HG03039 (cell line): ENCODE results near the gene SPATA31E1.
"Not testable (repeated sequence)": the region's sequence is repeated elsewhere in the genome, so short reads cannot be mapped to it uniquely, and the experiment has no call there.

Experiments
- ATAC-seq: cut with Tn5 transposase; IDR thresholded peaks from one replicate; pipeline ENCODE4 v1.9.1; 2021; ENCODE audit warnings: mild to moderate bottlenecking, moderate library complexity; ENCODE audit not compliant: unreplicated experiment

SPATA31E1 gene

DNA sequence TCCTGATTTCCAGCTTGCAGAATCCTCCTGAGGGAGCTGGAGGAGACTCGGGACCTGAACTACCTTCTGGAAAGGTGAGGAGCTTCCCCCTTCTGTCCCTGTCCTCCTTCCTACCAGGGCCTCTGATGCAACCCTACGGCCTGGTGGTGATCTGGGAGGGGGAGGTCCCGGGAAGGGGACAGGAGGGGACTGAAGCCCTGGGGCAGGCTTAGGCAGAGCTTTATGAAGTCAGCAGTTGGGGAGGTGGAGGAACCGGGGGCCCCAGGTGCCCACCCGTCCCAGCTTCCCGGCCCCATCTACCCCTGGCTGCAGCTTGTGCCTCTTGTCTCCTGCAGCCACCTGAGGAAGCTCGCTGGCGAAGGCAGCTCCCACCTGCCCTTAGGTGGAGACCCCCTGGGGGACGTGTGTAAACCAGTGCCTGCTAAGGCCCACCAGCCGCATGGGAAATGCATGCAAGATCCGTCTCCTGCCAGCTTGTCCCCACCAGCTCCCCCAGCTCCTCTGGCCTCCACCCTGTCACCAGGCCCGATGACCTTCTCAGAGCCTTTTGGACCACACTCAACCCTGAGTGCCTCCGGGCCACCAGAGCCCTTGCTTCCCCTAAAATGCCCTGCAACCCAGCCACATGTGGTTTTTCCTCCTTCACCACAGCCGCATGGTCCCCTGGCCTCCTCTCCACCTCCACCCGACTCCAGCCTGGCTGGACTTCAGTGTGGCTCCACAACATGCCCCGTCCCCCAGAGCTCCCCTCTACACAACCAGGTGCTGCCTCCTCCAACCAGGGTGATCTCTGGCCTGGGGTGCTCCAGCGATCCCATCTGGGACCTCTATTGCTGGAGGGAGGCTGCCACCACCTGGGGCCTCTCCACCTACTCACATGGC lies 2.1 kb downstream of the SPATA31E1 start:
- ATAC-seq, result no peak

DNA sequence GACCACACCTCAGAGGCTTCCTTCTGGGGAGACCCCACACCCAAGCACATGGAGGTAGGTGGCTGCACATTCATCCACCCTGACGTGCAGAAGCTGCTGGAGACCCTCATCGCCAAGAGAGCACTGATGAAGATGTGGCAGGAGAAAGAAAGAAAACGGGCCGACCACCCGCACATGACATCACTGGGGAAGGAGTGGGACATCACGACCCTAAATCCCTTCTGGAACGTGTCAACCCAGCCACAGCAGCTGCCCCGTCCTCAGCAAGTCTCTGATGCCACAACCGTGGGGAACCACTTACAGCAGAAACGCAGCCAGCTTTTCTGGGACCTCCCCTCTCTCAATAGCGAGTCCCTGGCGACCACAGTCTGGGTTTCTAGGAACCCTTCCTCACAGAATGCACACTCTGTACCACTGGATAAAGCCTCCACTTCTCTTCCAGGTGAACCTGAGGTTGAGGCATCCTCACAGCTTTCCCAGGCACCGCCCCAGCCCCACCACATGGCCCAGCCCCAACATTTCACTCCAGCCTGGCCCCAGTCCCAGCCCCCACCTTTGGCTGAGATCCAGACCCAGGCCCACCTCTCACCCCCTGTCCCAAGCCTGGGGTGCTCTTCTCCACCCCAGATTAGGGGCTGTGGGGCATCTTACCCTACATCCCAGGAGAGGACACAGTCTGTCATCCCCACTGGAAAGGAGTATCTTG lies 3.0 kb downstream of the SPATA31E1 start:
- no peak for ATAC-seq

DNA sequence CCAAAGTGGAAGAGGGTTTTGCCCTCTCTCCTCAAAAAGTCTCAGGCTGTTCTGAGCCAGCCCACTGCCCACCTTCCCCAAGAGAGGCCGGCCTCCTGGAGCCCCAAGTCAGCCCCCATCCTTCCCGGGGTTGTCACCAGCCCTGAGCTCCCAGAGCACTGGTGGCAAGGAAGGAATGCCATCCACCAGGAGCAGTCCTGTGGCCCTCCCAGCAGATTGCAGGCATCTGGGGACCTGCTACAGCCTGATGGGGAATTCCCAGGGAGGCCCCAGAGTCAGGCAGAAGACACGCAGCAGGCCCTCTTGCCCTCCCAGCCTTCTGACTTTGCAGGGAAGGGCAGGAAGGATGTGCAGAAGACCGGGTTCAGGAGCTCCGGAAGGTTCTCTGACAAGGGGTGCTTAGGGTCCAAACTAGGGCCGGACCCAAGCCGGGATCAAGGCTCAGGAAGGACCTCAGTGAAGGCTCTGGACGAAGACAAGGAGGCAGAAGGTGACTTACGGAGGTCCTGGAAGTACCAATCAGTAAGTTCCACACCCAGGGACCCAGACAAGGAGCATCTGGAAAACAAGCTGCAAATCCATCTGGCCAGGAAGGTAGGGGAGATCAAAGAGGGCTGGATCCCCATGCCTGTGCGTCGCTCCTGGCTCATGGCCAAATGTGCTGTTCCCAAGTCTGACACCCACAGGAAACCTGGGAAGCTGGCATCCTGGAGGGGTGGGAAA lies 3.7 kb downstream of the SPATA31E1 start:
- no peak for ATAC-seq

DNA sequence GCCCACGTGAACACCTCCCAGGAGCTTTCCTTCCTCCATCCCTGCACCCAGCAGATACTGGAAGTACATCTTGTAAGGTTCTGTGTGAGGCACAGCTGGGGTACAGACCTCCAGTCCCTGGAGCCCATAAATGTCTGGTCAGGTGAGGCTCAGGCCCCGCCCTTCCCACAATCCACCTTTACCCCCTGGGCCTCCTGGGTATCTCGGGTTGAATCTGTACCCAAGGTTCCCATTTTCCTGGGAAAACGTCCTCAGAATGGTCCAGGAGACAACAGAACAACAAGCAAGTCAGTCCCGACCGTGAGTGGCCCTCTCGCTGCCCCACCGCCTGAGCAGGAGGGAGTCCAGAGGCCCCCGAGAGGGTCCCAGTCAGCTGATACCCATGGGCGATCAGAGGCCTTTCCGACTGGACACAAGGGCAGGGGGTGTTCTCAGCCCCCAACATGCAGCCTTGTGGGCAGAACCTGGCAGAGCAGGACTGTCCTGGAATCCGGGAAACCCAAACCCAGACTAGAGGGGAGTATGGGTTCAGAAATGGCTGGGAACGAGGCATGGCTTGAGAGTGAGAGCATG lies 4.3 kb downstream of the SPATA31E1 start:
- ATAC-seq, result no peak

DNA sequence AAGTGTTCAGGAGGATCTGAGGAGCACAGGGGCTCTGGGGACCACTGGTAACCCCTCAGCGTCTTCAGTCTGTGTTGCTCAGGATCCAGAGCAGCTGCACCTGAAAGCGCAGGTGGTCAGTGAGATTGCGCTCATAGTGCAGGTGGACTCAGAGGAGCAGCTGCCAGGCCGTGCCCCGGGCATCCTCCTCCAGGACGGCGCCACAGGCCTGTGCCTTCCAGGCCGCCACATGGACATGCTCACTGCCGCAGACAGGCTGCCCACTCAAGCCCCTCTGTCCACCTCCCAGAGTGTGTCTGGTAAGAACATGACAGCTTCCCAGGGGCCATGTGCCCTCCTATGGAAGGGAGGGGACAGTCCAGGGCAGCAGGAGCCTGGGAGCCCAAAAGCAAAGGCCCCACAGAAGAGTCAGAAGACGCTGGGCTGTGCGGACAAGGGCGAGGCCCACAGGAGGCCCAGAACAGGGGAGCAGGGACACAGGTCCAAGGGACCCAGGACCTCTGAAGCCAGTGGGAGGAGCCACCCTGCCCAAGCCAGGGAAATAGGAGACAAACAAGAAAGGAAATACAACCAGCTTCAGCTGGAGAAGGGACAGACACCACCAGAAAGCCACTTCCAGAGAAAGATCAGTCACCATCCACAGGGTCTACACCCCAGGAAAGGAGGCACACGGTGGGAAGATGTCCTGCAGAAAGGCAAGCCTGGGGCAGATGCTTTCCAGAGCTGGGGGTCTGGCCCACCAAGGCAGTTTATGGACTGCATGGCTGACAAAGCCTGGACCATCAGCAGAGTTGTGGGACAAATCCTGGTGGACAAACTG lies 5.2 kb downstream of the SPATA31E1 start:
- ATAC-seq, result no peak

DNA sequence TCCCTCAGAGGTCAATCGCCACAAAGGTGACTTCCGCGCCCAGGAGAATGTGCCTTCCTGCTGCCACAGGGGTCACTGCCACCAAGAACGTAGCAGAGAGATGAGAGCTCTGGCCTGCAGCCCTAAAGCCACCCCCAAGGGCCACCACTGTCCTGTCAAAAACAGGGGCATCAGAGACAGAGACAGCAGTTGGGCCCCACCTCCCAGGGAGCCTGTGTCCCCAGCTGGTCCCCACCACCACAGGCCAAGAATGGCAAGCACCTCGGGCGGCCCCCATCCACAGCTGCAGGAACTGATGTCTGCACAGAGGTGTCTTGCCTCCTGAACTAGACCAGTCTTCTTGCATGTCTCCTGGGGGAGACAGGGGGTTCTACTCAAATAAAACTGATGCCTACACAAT lies 5.8 kb downstream of the SPATA31E1 start:
- ATAC-seq, result no peak

DNA sequence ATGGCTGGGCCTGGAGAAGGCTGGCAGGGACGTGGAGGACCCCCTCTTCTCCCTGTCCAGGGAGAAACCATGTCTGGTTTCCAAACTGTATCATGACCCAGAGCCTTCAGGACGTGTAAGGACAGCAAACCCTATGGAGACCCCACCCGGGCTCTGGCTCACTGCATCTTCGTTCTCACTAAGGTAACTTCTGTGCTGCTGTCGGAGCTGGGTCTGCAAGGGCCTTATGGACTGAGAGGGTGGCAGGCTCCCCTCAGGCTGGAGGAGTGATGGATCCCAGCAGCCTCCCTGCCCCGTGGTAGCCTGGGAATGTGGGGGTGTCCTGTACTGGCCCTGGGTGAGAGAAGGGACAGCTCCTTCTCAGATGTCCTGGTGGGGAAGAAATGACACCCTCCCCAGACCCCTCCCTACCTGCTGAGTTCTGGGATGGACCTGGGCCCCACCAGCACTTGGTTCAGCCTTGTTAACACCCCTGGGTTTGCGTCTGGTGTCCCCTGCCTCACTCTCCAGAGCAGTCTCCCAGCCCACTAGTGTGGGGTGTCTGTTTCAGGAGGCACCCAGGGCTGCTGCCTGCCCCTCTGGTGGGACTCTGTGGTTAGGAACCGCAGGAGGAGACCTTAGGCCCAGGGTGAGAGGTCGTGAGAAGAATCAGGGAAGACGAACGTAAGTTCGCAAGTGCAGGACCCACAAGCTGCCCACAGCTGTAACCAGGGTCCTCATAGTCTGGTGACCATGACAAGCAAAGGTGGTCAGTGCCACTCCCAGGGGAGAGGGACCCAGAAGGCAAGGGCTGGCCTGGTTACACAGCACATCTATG lies 6.6 kb downstream of the SPATA31E1 start:
- ATAC-seq, result no peak

DNA sequence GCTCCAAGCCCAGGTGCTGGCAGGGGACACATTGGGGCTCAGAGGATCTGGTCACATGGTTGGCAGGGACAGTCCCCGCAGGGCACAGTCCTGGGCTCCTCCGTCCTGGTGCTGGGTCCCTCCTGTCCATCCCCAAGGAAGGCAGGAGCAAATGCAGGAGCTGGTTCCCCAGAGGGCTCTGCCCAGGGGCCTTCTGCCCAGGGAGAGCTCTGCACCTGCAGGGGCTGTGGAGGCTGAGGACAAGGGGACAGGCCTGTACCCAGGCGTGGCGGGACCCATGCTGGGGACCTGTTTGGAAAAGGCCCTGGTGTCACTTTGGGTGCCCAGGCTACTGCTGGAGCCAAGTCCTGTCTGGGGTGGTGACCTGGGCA lies 7.2 kb downstream of the SPATA31E1 start:
- no peak for ATAC-seq

DNA sequence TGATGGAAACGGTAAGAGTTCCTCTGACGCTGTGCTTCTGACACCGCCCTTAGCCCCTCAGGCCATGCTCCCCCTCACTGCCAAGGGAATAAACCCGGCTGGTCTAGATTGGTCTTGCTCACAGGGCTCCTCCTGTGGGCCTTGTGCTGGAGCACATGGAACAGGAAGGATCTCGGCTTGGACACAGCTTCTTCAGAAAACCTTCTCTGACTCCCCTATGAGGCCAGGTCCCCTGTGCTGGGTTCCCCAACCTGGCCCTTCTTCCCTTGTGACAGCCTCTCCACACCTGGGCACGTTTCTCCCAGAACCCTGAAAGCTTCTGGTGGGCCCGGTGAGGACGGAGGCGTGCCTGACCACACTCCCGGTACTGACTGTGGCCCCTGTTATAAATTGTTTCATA lies 8.2 kb downstream of the SPATA31E1 start:
- ATAC-seq, result no peak

DNA sequence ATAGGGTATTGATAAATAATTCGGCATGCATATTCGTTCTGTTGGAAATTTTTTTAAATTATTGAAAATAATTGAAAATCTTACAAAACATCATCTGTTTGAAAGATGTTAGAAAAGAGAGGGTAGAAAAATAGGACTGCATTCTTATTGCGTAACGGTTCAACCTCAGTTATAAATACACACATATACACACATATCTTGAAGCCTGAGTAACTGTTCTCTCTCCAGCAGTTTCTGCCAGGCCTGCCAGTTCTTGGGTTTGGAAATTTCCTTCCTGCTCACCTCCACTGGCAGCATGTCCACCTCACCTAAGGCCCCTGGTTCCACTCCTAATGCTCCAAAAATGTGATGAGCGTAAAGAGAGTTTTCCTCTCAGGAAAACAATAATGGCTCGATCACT lies 9.1 kb downstream of the SPATA31E1 start:
- ATAC-seq, result no peak

DNA sequence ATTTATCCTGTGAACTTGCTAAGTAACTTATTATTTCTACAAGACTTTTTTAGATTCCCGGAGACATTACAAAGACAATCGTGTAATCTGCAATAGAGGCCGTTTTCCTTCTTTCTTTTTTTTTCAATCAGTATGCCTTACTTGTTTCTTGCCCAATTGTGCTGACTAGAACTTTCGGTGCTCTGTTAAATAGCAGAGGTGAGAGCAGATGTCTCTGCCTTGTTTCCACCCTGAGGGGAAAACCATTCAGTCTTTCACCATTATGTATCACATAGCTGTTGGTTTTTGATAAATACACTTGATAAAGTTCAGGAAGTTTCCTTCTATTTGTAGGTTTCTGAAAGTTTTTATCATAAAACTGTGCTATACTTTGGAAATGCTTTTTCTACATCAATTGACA lies 10.3 kb downstream of the SPATA31E1 start:
- no peak for ATAC-seq

DNA sequence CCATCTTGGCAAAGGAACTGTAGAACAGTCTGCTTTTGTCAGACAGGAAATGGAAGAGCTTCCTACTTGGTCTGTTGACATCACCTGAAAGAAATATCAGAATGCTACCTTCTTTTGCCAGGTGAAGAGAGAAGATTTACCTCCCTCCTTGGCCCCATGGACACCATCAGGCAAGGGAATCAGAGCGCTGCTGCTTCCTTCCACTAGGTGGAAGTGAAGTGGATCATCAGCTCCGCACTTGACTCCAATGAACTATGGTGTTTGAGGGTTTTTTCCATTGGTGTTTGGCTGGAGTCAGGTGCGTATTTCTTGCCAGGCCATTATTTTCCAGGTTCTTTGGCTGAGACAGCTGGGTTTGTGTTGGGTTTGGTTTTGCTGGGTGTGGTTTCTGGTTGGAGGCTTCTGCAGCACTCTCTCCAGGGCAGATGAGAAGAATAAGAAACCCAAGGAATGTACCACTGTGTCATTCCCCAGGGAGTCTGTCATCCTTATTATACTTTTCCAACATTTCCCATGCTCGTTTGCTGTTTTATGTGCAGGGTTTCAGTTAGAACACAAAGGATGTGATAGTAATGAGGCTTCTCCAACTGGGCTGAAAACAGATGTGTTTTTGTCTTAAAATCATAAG lies 12.4 kb downstream of the SPATA31E1 start:
- no peak for ATAC-seq

DNA sequence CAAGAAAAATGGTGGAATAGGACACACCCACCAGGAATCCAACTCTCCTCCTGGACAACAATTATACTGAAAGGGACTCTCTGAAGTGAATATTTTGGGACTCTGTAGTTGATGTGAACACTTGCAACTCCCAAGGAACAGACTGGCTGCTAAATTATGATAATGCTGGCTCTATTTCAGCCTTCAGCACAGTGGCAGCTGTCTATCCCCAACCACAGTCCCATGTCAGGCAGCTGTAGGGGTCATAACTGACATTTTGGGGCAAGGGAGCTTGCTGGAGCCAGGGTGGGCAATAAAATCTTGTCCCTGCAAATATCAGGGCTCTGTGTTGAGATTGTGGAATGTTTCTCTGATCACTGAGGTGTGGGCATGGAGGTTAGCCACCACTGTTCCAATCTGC lies 14.2 kb downstream of the SPATA31E1 start:
- no peak for ATAC-seq

DNA sequence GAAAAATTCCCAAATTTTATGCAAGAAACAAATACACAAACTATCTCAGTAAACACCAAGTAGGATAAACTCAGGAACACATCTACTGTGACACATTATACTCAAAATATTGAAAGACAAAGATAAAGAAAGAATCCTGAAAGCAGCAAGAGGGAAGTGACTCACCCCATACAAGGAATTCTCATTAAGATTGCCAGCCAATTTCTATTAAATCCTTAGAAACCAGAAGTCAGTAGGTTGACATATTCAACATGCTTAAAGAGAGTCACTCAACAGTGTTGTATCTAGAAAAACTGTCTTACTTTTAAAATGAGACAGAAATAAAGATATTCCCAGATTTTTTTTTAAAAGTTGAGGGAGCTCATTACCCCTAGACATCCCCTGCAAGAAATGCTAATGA lies 15.5 kb downstream of the SPATA31E1 start:
- no peak for ATAC-seq

DNA sequence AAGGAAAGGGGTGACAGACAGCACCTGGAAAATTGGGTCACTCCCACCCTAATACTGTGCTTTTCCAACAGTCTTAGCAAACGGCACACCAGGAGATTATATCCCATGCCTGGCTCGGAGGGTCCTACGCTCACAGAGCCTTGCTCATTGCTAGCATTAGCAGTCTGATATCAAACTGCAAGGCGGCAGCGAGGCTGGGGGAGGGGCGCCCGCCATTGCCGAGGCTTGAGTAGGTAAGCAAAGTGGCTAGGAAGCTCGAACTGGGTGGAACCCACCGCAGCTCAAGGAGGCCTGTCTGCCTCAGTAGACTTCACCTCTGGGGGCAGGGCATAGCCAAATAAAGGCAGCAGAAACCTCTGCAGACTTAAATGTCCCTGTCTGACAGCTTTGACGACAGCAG lies 19.7 kb downstream of the SPATA31E1 start:
- ATAC-seq, result not testable (repeated sequence)

DNA sequence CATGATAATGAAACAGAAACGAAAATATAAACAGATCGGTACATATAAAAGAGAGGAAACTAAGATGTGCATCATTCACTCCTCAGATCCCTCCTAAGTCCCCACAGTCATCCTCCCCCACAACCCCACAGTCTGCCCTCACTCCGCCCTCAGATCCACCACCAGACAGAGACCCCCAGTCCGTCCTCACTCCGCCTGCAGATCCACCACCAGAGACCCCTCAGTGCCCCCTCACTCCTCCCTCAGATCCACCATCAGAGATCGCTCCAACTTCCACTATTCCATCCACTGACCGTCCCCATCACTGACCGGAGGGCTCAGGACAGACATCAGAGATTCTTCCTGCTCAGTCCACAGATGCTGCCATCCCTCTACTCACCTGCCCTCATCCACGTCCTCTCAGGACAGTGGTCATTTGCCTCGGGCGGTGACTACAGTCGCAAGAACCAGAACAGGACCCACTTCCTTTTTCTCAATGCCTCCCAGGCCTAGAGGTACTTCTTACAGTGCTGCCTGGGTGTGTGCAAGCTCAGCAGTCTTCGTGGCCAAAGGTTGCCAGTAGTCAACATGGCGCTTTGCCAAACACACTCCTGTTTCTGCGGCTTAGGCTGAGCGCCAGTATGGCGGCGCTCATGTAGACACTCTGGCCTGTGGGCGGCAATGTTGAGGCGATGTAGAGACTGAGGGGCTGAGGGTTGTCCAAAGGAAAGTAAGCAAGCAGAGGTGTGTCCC lies 26.8 kb downstream of the SPATA31E1 start:
- ATAC-seq, result no peak

DNA sequence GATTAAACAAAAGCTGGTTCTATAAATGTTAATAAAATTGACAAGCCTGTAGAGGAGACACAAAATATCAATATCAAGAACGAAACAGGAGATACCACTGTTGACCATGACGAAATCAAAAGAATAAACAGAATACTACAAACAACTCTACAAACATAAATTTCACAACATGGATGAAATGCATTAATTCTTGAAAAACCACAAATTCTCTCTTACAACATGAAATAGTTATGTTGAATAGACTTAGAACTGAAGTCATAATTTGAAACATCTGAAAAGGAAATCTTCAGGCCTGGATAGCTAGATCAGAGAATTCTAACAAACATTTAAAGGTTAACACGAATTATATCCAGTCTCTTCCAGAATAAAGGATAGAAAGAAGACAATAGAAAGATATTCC lies 28.1 kb downstream of the SPATA31E1 start:
- ATAC-seq, result no peak

DNA sequence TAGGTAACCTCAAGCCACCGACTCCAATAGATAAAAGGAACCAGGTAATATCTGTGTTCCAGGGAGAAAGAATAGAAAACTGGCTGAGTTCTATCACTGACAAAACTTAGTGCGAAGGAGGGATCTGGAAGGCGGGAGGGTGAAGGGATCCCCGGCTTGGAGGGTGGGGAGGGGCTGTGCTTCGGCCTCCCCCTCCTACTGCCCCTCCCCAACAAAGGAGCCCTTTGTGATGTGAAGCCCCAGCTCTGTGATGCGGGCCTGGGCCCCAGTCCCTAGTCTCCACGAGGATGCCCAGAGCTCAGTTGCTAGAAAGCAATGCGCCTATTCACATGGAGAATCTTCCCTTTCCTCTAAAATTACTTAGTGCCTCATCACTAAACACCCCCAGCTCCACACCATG lies 35.0 kb downstream of the SPATA31E1 start, which contains the start of gene SPATA31C1:
TSS of gene SPATA31C1 (plus strand) at position 301 of the 400 bp plus-strand sequence.
- ATAC-seq, result not testable (repeated sequence)
